ENCODE measurements around the gene OR2F2.

The OR2F2 gene

DNA sequence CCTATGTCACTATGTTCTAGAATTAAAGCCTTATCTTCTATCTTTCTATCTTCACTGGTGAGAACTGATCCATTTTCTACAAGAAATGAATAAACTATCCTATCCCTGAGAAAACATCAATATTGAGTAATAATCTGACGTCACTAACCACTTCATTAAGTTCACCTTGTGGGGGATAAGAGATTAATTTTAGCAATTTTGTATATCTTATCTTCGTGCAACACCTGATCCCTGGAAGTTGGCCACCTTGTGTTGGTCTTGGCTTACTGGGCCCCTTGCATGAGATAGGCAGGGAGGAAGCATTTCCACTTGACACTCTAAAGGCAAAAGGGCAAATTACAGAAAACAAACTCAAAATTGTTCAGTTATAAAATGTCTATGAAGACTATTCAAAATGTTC lies 45.0 kb downstream of the OR2F2 start:
- DNase-seq: no peak

DNA sequence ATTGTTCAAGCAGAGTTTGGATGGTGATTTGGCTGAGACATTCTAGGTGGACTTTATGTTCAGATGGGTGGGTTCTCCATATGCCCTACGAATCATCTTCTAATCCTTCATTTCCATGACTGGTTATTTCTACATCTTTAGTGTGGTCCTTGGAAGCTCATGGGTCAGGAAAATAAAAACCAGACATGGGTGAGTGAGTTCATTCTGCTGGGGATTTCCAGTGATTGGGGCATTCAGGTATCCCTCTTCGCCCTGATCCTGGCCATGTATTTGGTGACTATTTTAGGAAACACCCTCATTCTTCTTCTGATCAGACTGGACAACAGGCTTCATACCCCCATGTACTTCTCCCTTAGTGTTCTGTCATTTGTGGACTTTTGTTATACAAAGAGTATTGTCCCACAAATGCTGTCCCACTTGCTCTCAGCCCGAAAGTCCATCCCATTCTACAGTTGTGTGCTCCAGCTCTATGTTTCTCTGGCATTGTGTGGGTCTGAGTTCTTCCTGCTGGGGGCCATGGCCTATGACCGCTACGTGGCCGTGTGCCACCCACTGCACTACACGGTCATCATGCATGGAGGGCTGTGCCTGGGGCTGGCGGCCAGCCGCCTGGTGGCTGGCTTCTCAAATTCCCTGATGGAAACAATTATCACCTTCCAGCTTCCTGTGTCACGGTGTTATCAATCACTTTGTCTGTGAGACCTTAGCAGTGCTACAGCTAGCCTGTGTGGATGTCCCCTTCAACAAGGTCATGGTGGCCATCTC lies 45.9 kb downstream of the OR2F2 start:
- no peak for DNase-seq

DNA sequence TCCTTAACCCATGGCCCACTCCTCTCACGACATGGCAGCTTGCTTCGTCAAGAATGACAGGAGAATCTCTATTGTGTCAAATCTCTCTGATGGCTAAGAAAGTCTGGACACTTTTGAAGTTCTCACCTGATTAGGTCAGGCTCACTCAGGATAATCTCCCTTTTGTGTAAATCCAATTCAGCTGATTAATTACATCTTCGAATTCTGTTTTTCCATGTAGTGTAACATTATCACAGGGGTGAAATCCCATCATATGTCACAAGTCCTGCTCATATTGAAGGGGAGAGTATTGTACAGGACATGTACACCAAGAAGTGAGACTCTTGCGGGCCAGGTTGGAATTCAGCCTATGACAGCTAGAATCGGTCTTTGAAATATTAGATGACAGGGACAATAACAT lies 48.9 kb downstream of the OR2F2 start:
- DNase-seq: no peak
